ENCODE measurements around the gene METAP1D. TPM values are rescaled to one million over a fixed set of nuclear protein-coding genes. Genes with fewer than 3 reads are reported as not detected.

Gene METAP1D
- total and polyA plus RNA-seq, 2 donors: 4.1 to 29.4 TPM

DNA sequence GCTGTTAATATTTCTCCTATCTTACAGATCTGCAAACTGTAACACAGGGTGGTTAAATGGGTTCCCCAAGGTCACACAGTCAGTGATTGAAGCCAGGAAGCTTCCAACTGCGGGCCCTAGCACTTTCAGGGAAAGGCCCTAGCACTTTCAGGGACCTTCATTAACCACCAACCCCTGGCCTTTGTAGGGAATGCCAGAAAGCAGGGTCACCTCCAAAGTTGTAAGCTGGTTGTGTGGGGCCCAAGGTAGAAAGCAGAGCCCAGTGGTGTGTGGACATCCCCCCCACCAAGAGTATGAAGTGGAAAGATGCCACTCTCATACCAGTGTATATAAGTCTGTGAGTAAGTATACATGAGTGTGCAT, 98.5 kb downstream of the METAP1D start:
- Histone ChIP-seq H3K27ac (ENCODE audit: low read depth) (no peak overlapping the region), H3K4me1 (ENCODE audit: insufficient read depth) (peaks cover 3% of the 10 kb centered on the region), H3K4me3 (ENCODE audit: low read depth, low read length) (no peak overlapping the region), H3K36me3 (ENCODE audit: insufficient read depth) (no peaks in the 10 kb centered on the region)
- no peak for DNase-seq (ENCODE audit: extremely low spot score)
- WGBS: 73% methylated on average over 1 of the region's 1 CpG

DNA sequence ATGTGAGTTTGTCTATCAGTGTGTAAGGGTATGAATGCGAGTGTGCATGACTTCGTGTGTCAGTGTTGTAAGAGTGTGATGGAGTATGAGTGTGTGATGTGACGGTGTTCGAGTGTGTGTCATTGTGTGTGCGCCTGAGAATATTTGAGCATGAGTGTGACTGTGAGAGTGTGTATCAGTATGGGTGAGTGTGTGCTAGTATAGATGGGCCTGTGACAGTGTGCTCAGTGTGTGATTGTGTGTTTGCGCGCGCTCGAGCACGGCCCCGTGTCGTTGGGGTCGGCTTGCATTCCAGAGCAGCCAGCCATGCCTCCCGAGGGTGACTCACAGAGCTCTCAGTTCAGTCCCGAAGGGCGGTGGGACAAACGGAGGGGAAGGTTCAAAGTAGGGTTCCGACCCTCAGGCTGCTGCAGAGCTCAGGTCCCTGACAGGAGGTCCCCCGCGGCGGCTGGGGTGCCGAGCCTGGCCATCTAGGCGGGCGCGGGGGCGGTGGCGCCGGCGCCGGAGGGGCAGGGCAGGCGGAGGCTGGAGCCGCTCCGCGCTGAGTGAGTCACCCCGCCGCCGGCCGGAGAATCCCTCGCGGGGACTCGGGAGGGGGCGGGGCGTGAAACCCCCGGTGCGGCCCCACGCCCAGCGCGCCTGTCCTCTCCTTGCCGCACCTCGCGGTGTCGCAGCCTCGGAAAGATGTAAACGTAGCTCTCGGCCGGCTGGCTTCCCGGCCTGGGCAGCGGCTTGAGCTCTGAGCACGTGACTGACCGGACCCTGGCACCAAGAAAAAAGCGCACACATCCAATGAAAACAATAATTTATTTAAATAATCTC, 99.1 kb downstream of the METAP1D start:
- H3K4me1 ChIP-seq (ENCODE audit: insufficient read depth): peaks cover 3% of the 10 kb centered on the region
- no peak for DNase-seq (ENCODE audit: extremely low spot score)
- WGBS: 5% methylated on average over 61 of the region's 61 CpGs

DNA sequence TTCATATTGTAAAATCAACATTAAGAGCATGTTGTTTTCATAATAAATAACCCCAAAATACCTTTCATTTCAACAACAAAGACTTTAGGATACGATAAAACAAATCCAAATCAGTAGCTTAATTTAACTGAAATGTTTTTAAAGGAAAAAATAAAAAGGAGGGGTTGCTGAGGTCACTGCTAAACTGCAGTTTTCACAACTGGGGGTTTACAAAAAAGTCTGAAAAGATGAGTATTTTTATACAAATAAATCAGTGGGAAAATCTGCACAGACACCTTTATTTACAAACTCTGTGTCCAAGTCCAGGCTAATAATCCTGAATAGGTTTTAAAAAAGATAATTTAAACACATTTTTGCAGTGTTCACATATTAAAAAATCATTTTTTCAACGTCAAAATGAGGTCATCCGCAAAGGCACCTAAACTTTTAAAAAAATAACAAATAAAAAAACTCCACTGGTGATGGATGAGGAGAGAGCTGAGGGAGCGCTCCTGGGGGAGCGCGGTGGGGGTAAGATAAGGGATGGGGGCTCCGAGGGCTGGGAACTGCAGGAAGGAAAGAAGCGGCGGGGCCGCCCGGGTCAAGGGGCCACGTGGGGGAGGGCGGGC, 99.8 kb downstream of the METAP1D start:
- Histone ChIP-seq H3K27ac (ENCODE audit: low read depth) (no peak overlapping the region), H3K4me3 (ENCODE audit: low read depth, low read length) (no peak overlapping the region), H3K36me3 (ENCODE audit: insufficient read depth) (no peaks in the 10 kb centered on the region), H3K4me1 (ENCODE audit: insufficient read depth) (peaks cover 3% of the 10 kb centered on the region)
- no peak for DNase-seq (ENCODE audit: extremely low spot score)
- WGBS: 4% methylated on average over 13 of the region's 13 CpGs

More for the DNA sequence above, 99.1 kb downstream of the METAP1D start:
- Histone ChIP-seq H3K36me3 (ENCODE audit: insufficient read depth) (no peaks in the 10 kb centered on the region), H3K4me3 (ENCODE audit: low read depth, low read length) (no peak overlapping the region), H3K27ac (ENCODE audit: low read depth) (no peak overlapping the region)

DNA sequence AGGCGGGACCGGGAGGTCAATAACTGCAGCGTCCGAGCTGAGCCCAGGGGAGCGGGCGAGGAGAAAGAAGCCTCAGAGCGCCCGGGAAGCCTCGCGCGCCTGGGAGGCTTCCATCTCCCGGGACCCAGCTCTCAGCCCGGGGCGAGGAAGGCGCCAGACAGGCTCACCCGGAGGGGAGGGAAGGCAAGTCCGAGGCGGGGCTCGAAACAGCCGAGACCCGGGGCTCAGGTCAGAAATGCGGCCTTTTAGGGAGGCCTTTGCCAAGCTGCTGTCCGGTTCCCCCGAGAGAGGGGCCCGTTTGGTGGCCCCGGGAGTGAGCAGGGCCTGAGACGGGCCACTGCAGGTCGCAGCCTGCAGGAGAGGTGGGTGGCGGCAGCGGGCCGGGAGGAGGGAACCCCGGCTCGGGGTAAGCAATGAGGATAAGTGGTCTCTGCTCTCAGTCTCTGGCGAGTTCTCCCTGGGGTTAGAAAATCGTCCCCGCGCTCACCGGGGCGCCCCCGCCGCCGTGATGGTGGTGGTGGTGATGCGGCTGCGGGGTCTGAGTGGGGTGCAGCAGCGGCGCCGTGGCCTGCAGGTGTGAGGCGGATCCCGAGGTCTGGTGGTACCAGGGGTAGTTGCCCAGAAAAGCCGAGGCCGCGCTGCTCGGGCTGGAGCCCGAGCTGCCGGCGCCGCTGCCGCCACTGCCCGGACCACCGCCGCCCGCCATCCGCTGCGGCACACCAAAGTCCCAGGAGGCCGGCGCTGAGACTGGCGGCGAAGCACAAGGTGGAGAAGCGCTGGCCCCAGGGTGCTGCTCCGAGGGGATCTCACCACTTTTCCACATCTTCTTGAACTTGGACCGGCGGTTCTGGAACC, 100.6 kb downstream of the METAP1D start:
- 6% methylated on average over 72 of the region's 72 CpGs for WGBS
- Histone ChIP-seq H3K27ac (ENCODE audit: low read depth) (no peak overlapping the region), H3K36me3 (ENCODE audit: insufficient read depth) (no peaks in the 10 kb centered on the region), H3K4me3 (ENCODE audit: low read depth, low read length) (no peak overlapping the region), H3K4me1 (ENCODE audit: insufficient read depth) (peaks cover 3% of the 10 kb centered on the region)
- no peak for DNase-seq (ENCODE audit: extremely low spot score)

DNA sequence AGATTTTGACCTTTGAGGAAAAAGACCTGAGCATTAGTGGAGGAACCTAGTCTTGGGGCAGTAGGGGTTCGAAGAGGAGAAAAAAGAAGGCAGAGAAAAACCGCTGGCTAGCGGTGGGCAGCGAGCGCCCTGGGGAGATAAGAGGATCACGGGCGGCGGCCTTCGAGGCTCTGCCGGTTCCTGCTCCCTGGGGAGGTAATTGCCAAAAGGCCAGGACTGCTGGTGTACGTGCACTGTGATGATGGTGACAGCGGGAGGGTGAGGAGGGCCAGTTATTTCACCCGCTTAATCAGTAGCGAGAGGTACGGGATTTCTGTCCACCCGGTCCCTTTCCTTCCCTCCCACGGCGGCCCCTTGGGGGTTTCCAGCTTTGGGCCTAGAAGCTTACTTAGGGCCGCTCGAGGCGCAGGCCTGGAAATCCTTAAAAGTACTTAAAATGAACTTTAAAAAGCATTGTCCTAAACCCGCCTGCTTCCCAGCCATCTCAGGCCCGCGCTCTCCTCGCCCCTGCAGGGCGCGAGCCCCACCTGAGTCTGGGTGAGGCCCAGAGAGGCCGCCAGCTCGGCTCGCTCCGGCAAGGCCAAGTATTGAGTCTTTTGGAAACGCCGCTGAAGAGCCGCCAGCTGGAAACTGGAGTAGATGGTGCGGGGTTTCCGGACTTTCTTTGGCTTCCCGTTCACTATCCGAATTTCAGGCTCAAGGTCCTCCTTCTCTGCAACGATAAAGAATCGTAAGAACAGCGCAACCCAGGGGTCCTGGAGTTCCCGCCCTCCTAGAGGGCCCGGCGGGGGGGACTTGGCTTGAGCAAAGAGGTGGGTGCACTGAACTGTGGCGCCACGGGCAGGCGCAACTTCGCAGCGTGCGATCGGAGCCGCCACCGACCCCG, 101.4 kb downstream of the METAP1D start:
- DNase-seq (ENCODE audit: extremely low spot score): no peak
- 13% methylated on average over 54 of the region's 54 CpGs for WGBS
- Histone ChIP-seq H3K36me3 (ENCODE audit: insufficient read depth) (no peaks in the 10 kb centered on the region), H3K4me1 (ENCODE audit: insufficient read depth) (peaks cover 3% of the 10 kb centered on the region), H3K27ac (ENCODE audit: low read depth) (no peak overlapping the region), H3K4me3 (ENCODE audit: low read depth, low read length) (no peak overlapping the region)

DNA sequence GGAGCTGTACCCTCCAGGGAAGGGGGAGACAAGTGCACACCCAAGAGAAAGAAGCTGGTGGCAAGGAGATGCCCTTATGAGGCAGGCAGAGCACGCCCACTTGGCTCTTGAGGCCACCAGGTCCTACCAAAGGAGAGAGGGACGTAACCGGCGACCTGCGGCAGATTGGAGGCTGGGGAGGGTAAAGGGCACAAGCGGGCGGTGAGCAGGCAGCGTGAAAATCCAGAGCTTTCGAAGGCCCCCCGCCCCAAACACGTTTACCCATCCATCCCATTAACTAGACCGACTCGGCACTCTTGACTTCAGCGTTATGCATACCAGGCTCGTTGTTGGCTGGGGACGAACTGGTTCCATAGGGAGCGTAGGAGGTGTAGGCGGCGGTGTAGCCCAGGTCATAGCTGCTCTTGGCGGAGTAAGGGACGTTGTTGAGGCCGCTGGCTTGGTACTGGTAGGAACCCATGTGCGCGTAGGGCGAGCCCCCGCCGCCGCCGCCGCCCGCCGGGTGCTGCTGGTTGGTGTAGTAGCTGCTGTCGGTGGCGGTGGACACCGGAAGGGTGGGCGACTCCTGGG, 102.2 kb downstream of the METAP1D start:
- H3K4me1 ChIP-seq (ENCODE audit: insufficient read depth): peaks cover 3% of the 10 kb centered on the region
- DNase-seq (ENCODE audit: extremely low spot score): no peak
- WGBS: 3% methylated on average over 36 of the region's 36 CpGs
- H3K27ac ChIP-seq (ENCODE audit: low read depth): no peak overlapping the region
- H3K4me3 ChIP-seq (ENCODE audit: low read depth, low read length): peak overlapping the region; percentile 49
- H3K36me3 ChIP-seq (ENCODE audit: insufficient read depth): no peaks in the 10 kb centered on the region

DNA sequence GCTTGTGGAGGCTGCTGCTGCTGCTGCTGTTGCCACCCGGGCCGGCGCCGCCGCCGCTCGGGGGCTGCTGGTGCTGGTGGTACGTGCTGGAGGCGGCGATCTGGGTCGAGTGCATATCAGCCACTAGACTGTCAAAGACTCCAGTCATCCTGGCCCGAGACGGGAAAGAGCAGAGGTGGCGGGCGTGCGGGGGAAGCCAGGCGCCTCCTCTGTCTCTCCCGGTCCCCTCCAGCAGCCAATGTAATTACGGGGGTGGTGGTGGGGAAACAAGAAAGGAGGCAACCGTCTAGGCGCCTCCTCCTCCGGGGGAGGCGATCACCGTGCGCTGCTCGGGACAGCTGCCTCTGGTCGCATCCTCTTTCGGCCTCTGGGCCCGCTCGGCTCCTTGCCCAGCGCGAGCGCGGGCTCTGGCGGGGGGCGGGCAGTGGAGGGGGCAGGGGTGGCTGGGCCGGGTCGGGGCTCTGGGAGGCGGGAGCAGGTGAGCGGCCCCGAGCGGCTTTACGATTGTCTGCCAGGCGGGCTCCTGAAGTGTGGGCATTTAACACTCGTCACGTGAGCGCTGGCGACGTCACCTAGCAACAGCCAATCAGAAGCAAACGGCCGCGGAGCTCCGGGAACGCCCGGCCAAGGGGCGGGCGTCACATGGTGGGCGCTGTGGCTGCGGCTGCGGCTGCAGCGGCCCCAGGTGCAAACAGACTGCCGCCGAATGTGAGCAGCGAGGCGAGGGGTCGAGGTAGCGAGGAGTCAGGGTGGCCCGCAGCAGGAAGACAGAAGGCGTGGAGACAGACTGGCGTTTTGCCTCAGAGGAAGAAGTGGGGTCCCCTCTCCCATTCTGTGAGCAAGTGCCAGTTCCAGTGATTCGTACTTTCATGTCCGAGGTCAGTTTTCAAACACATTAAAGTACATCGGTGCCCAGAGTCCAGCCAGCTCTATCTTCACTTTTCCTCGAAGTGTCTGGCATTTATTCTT, 102.9 kb downstream of the METAP1D start, which contains the start of gene DLX2:
TSS of gene DLX2 (minus strand) at position 510 of the 969 bp plus-strand sequence. CDS start at position 148, 362 bp downstream.
- DNase-seq (ENCODE audit: extremely low spot score): no peak
- Histone ChIP-seq H3K27ac (ENCODE audit: low read depth) (no peak within 1 kb of the TSS), H3K4me3 (ENCODE audit: low read depth, low read length) (peak within 1 kb of the TSS; percentile 49), H3K36me3 (ENCODE audit: insufficient read depth) (no peaks in the 10 kb centered on the region), H3K4me1 (ENCODE audit: insufficient read depth) (peaks cover 3% of the 10 kb centered on the region)
- WGBS: under 1% methylated on average over 74 of the region's 74 CpGs

DNA sequence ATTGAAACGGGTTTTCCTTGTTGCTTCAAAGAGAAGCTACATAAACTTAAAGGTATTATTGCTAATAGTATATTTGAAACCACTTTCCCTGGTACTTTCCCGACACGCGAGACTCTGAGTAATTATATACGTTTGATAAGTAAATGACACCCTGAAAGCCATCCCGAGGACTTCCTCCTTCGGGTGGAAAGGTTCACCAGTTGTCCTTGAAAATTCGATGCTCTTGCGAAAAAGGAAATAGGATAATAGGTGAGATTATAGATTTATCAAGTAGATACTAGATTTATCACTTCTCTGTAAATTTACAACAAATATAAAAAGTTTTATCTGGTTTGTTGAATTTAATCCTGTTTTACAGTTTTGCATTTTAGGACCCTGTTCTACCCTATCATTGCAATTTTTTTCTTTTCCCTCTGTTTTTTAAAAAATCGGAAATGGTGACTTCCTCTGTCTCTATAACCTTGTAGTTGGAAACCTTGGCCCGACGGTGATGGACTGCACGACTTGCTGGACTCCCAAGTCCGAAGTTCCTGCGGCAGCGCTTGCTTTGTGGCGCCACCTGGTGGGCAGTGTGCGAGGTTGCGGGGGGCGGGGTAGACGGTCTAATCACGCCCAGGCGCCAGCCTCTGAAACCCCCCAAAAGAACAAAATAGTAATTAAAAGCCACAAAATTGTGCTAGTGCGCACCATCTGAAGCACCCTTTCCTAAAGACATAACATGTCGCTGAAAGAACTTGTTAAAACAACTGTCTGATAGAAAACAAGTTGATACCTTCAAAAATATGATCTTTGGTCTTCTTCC, 103.9 kb downstream of the METAP1D start:
- no peak for DNase-seq (ENCODE audit: extremely low spot score)
- H3K4me1 ChIP-seq (ENCODE audit: insufficient read depth): peaks cover 3% of the 10 kb centered on the region

DNA sequence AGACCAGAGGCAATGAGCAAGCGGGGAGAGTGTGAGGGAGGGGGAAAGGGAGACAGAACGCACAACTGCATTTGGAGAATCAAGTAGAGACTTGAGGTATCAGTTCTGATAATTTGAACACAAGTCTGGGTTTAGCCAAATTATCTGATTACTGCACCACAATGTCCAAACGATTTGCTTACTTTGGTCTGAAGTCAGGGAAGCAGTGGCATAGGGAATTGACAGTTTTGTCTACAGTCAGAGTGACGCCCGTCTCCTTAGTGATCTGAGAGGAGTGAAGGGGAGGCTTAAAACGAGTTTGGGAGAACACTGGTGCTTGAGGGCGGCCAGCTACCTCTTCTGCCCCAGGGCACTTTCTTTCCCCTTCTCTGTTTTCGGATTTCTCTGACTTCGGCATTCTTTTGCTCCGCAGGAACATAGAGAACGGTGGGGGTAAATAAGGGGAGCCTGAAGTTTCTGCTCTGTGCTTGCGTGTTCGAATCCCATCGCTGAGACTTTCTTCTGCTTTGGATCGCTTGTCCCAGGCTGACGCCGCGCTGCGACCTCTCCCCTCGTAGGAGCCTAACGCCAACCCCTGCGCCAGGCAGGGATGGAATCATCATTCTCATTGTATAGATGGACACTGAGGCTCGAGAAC, 105.8 kb downstream of the METAP1D start:
- peaks cover under 1% of the 10 kb centered on the region for H3K4me1 ChIP-seq (ENCODE audit: insufficient read depth)
- no peak for DNase-seq (ENCODE audit: extremely low spot score)
- WGBS: 8% methylated on average over 23 of the region's 23 CpGs
- H3K36me3 ChIP-seq (ENCODE audit: insufficient read depth): no peaks in the 10 kb centered on the region
- no peak overlapping the region for H3K4me3 ChIP-seq (ENCODE audit: low read depth, low read length)
- no peak overlapping the region for H3K27ac ChIP-seq (ENCODE audit: low read depth)

More for the DNA sequence above, 103.9 kb downstream of the METAP1D start:
- Histone ChIP-seq H3K36me3 (ENCODE audit: insufficient read depth) (no peaks in the 10 kb centered on the region), H3K4me3 (ENCODE audit: low read depth, low read length) (no peak overlapping the region), H3K27ac (ENCODE audit: low read depth) (no peak overlapping the region)
- 4% methylated on average over 25 of the region's 25 CpGs for WGBS

DNA sequence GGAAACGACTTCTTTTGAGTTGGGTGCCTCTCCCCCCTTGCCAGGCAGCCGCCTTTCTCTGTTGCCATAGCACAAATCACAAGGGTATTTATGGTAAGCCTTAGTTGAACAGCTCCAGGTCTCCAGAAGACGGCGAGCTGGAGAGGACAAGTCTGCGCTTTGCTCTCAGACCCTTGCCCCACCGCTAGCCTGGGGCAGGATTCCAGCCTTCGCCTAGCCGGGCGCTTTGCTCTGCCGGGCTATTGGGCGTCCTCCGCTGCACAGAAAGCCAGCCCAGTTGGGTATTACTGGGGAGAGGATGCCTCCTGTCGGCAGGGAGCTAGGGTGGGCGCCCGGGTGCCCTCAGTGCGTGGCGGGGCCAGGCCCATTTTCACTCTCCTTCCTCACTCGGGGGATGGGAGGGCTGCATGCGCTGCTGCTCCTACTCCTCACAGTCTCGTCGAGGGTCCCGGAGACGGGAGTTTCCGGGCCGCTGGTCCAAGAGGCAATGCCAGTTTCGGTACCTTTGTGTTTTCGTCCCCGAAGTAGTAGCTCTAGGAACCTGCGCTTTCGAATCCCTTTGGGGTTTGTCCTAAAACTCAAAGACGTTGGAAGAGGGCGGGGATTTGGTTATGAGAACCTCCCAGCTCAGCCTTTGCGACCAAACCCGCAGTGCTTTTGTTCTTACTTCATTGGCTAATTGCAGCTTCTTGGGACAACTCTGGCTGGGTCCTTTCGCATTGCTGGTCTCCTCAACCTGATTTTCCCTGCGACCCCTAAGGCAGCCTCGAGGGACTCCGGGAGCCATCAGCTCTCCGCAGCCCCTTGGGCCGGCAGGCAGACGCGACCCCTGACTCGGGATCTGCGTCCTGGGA, 106.6 kb downstream of the METAP1D start:
- H3K4me1 ChIP-seq (ENCODE audit: insufficient read depth): no peaks in the 10 kb centered on the region
- 3% methylated on average over 44 of the region's 44 CpGs for WGBS
- H3K27ac ChIP-seq (ENCODE audit: low read depth): no peak overlapping the region
- DNase-seq (ENCODE audit: extremely low spot score): no peak
- no peak overlapping the region for H3K4me3 ChIP-seq (ENCODE audit: low read depth, low read length)
- H3K36me3 ChIP-seq (ENCODE audit: insufficient read depth): no peaks in the 10 kb centered on the region

Data from urinary bladder (tissue), 4 donors.